ENCODE measurements around the gene SUFU.

- TF ChIP-seq CTCF (IDR thresholded peaks at IDR 0.05) (no peak), POLR2A (IDR thresholded peaks at IDR 0.05) (no peak)
Observed at GRCh38 chr10:102679596-102679995, 175.8 kb downstream of the SUFU start.

Data from esophagus squamous epithelium (tissue), 4 donors.